Stimulated activated naive CD4-positive, alpha-beta T cell (primary cell): ENCODE results near the gene MAP6D1.
"Not testable (repeated sequence)": the region's sequence is repeated elsewhere in the genome, so short reads cannot be mapped to it uniquely, and the experiment has no call there.

ENCODE experiments used
- DNase-seq, 6 experiments: peaks; one replicate each; lab custom pipeline; 2025; lab: John Stamatoyannopoulos, UW

The MAP6D1 gene

GRCh38 chr3:183799461-183799860 lies 25.9 kb downstream of the MAP6D1 start:
- no peak for DNase-seq

GRCh38 chr3:183797996-183798395 lies 27.4 kb downstream of the MAP6D1 start:
- no peak for DNase-seq

GRCh38 chr3:183796372-183796771 lies 29.0 kb downstream of the MAP6D1 start:
- no peak for DNase-seq

- no peak for DNase-seq
These were observed 30.9 kb downstream of the MAP6D1 start for GRCh38 chr3:183794452-183794851.

DNA sequence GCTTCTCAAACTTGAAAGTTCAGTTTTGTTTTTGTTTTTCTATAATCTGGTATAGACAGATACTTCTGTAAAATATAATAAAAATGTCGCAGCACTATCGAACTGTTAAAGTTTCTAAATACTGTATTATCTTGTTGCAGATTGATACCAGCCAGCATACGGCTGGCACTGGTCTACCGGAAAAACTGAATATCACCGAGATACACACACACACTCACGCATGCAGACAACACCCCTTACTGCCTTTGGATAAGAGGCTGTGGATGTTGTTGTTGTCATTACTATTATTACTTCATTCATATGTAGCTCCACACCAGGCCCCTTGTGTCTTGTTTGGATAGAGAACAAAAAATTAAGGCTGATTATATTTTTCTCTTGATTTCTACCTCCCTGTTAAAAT lies 32.4 kb downstream of the MAP6D1 start:
- no peak for DNase-seq

- no peak for DNase-seq
These were observed 34.7 kb downstream of the MAP6D1 start for GRCh38 chr3:183790700-183791099.

DNA sequence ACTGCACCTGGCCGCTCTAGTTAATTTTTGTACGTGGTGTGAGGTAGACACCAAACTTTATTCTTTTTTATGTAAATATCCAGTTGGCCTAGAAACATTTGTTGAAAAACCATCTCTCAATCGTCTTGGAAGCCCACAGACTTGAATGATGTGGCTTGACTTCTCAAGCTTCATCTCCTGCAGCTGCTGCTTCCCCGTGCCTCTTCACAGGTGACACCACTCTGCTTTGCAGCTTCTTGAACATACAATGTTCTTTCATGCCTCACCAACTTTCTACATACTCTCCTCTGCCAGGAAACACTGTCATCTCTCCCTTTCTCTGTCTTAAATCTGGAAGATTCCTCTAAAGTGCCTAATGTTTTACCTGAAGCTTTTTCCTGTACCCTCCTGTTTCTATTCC lies 35.6 kb downstream of the MAP6D1 start:
- DNase-seq, result no peak

- DNase-seq, result not testable (repeated sequence)
These were observed 40.9 kb downstream of the MAP6D1 start for GRCh38 chr3:183784503-183784902.

GRCh38 chr3:183782576-183783276 lies 42.7 kb downstream of the MAP6D1 start:
- DNase-seq, result no peak

DNA sequence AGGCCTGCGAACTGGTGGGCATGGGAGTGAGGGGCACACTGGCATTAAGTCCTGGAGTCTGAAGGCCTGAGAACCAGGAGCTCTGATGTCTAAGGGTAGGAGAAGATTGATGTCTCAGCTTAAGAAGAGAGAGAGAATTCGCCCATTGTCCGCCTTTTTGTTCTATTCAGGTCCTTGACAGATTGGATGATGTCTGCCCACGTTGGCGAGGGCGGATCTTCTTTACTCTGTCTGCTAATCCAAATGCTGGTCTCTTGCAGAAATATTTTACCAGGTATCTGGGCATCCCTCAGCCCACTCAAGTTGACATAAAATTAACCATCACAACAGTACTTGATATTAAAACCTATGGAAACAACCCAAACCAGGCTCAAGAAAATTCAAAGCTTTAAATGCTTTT lies 44.1 kb downstream of the MAP6D1 start:
- DNase-seq, result no peak

- no peak for DNase-seq
These were observed 45.4 kb downstream of the MAP6D1 start for GRCh38 chr3:183779896-183780465.

DNA sequence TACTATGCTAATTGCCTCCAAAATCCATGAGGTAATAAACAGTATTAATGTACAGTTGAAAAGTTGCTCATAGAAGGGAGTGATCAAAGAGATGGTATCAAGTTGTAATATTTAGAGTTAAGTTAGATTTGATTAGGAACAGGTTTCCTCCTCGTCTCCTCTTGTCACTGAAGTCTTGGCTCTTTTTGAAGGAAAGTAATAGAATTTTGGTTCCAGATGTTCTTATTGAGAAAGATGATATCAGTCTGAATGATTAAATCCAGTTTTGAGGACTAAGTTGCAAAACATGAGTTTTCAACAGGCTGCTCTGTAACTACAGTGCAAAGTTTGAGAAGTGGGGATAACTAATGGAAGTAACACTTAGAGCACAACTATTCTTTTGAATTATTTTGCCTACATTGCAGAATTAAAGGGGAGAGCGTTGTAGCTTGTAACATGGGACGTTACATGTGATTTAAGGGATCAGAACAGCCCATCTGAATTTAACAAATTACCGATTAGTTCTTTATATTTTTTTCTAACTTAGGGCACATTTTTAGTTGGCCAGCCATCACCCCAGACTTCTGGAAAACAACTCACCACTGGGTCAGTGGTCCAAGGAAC lies 48.3 kb downstream of the MAP6D1 start:
- no peak for DNase-seq

DNA sequence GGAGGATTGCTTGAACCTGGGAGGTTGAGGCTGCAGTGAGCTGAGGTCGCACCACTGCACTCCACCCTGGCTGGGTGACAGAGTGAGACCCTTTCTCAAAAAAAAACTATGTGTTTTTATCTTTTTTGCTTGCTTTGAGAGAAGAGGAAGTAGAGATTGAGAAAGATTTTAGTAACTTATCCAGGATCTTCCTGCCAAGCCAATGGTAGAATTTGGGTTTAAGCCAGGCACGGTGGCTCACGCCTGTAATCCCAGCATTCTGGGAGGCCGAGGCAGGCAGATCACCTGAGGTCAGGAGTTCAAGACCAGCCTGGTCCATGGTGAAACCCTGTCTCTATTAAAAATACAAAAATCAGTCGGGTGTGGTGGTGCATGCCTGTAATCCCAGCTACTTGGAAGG lies 48.9 kb downstream of the MAP6D1 start:
- DNase-seq, result not testable (repeated sequence)

DNA sequence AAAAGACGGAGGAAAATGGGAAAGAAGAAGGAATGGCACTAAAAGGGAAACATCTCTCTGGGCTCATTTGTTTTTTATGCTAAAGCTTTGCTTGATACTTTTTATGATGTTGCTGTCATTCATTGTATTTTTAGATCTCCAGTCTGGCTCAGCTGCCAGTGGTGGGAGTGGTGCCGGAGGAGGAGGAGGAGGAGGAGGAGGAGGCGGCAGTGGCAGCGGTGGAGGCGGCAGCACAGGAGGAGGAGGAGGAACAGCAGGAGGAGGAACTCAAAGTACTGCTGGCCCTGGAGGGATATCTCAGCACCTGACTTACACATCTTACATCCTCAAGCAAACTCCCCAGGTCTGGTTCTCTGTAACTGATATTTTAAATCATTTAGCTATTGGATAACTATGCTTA lies 49.6 kb downstream of the MAP6D1 start:
- DNase-seq, result no peak

DNA sequence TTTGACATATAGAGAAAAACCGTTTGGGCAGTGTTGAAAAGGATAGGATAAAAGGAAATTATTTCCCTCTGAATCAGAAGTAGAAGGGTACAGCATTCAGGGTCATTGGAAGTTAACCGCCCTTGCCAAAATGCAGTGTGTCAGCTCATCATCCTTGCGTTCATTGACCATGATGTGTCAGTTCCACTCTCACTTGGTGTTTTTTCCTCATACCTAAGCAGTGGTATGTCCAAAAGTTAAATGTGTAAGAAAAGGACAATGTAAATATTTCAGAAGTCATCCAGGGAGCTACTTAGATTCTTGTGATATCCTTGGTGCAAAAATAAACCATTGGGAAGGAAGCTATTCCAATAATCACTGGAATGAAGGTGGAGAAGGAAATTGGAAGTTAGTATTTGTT lies 50.7 kb downstream of the MAP6D1 start:
- DNase-seq, result no peak

GRCh38 chr3:183769453-183769852 lies 55.9 kb downstream of the MAP6D1 start:
- no peak for DNase-seq

DNA sequence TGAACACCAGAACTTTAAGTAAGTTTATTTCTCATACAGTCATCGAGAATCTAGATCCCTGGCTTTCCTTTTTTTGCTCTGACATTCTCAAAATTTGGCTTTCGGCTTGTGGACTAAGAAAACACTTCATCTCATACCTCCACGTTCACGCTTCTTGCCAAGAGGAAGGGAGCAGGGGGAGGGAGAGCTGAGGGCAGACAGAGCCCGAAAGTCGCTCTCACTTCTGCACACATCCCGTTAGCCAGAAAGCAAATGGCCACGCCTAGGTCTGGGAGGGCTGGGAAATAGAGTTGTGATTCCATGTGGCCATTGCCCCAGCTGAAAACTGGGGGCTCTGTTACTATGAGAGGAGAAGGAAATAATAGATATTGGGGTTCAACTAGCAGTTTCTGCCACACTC lies 57.3 kb downstream of the MAP6D1 start:
- no peak for DNase-seq

DNA sequence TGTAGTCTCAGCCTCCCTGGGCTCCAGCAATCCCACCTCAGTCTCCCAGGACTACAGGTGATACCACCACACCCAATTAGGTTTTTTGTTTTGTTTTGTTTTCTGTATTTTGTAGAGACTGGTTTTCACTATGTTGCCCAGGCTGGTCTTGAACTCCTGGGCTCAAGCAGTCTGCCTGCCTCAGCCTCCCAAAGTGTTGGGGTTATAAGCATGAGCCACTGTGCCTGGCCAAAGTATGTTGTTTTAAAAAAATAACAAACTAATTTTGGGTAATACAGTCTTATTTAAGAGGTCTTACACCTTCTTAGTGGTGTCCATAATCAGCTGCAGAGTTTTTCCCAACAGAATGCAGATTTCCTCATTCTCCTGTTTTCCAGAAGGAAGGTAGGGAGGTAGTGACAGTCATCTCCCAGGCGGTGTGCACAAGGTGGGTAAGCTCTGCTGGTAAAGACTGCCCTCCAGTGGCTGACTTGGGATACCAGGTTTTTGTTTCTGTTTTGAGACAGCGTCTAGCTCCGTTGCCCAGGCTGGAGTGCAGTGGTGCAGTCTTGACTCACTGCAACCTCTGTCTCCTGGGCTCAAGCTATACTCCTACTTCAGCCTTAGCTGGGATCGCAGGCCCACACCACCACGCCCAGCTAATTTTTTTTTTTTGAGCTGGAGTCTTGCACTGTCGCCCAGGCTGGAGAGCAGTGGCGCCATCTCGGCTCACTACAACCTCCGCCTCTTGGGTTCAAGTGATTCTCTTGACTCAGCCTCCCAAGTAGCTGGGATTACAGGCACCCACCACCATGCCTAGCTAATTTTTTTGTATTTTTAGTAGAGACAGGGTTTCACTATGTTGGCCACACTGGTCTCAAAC lies 58.4 kb downstream of the MAP6D1 start:
- DNase-seq, result peak; percentile 29 to 71 (median 53)

DNA sequence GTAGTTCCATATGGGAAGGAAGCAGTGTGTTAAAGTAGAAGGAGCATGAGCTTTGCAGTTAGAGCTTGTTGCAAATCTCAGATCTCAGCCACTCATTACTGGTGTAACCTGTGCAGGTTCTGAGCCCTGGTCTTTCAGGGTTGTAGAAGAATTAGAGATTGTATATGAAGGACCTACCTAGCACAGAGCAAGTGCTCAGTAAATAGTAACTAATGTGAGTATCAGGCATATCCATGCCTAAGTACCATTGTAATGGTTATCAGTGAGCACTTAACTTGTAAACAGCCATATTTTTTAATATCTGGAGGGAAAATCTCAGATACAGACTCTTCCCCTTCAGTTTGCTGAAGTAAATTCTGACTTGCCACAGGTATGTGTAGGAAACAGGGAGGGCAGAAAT lies 59.3 kb downstream of the MAP6D1 start:
- no peak for DNase-seq
